GM18858 (cell line): ENCODE results near the gene GOLIM4.
"Not testable (repeated sequence)": the region's sequence is repeated elsewhere in the genome, so short reads cannot be mapped to it uniquely, and the experiment has no call there.

Experiments
- ATAC-seq: cut with Tn5 transposase; IDR thresholded peaks from one replicate; pipeline ENCODE4 v1.9.1; 2021; ENCODE audit not compliant: unreplicated experiment

GOLIM4 gene

GRCh38 chr3:168073842-168074605 lies 21.7 kb downstream of the GOLIM4 start:
- no peak for ATAC-seq

GRCh38 chr3:168072323-168072650 lies 23.4 kb downstream of the GOLIM4 start:
- no peak for ATAC-seq

- ATAC-seq, result no peak
Observed at GRCh38 chr3:168071591-168072322, 24.0 kb downstream of the GOLIM4 start.

GRCh38 chr3:168070919-168071318 lies 24.8 kb downstream of the GOLIM4 start:
- ATAC-seq, result no peak

- no peak for ATAC-seq
Observed at GRCh38 chr3:168068346-168068745, 27.4 kb downstream of the GOLIM4 start.

- peak; percentile 32 for ATAC-seq
Observed at GRCh38 chr3:168066882-168067281, 28.8 kb downstream of the GOLIM4 start.

GRCh38 chr3:168065569-168065968 lies 30.2 kb downstream of the GOLIM4 start:
- ATAC-seq, result no peak

GRCh38 chr3:168063122-168063521 lies 32.6 kb downstream of the GOLIM4 start:
- ATAC-seq, result no peak

- ATAC-seq, result no peak
Observed at GRCh38 chr3:168062679-168063078, 33.0 kb downstream of the GOLIM4 start.

- peak; percentile 95 for ATAC-seq
Observed at GRCh38 chr3:168061332-168061996, 34.3 kb downstream of the GOLIM4 start.

GRCh38 chr3:168060317-168060716 lies 35.4 kb downstream of the GOLIM4 start:
- no peak for ATAC-seq

- no peak for ATAC-seq
Observed at GRCh38 chr3:168058481-168058880, 37.2 kb downstream of the GOLIM4 start.

GRCh38 chr3:168056398-168057230 lies 39.1 kb downstream of the GOLIM4 start:
- ATAC-seq, result not testable (repeated sequence)

GRCh38 chr3:168054447-168054846 lies 41.3 kb downstream of the GOLIM4 start:
- no peak for ATAC-seq

- ATAC-seq, result no peak
Observed at GRCh38 chr3:168053115-168053514, 42.6 kb downstream of the GOLIM4 start.

- ATAC-seq, result no peak
Observed at GRCh38 chr3:168052515-168052914, 43.2 kb downstream of the GOLIM4 start.

GRCh38 chr3:168051531-168052471 lies 43.9 kb downstream of the GOLIM4 start:
- peak; percentile 52 for ATAC-seq

- ATAC-seq, result no peak
Observed at GRCh38 chr3:168051070-168051469, 44.7 kb downstream of the GOLIM4 start.

- ATAC-seq, result no peak
Observed at GRCh38 chr3:168049367-168049974, 46.3 kb downstream of the GOLIM4 start.
